Pancreas (tissue), 10 donors: Measurements from ENCODE around the gene LCN2. TPM values are rescaled to one million over a fixed set of nuclear protein-coding genes. Genes with fewer than 3 reads are reported as not detected.

Experiments used
- ATAC-seq, 4 donors: fragments of 200-7000 bp; cut with Tn5 transposase; one replicate each; pipeline versions ENCODE4 v1.8.0 to v1.9.1; 2020; ENCODE audit warnings: mild to moderate bottlenecking in 4 of 4, moderate library complexity in 4 of 4
- DNase-seq, 6 donors: peaks; one replicate each; pipeline ENCODE4 v3.0.0-alpha.2; 2020
- FAIRE-seq: peaks from 2 replicates; lab custom pipeline; 2012; peaks lifted over from hg19 to GRCh38; lab: Jason Lieb, UNC
- H3K27ac ChIP-seq, 4 donors: fragments of 200-600 bp; sonication (generic); 1 replicate in 3 of 4; 2 replicates in 1 of 4; pipeline versions ENCODE4 v1.5.0 to v1.8.0; 2020
- H3K27me3 ChIP-seq, 4 donors: fragments of 200-600 bp; one replicate each; pipeline ENCODE4 v1.8.0; 2021
- H3K36me3 ChIP-seq, 3 donors: fragments of 200-600 bp; sonication (generic) in 1 of 3; one replicate each; pipeline versions ENCODE4 v1.5.0 to v1.8.0; 2020 to 2021
- H3K4me1 ChIP-seq, 3 donors: fragments of 200-600 bp; one replicate each; pipeline ENCODE4 v1.8.0; 2021
- H3K4me3 ChIP-seq, 4 donors: fragments of 200-600 bp; sonication (generic) in 2 of 4; one replicate each; pipeline versions ENCODE4 v1.5.0 to v1.8.0; 2020 to 2021
- H3K9me3 ChIP-seq, 4 donors: fragments of 200-600 bp; one replicate each; pipeline ENCODE4 v1.8.0; 2021
- CTCF ChIP-seq, 4 donors: fragments of 200-600 bp; sonication (generic) in 3 of 4; IDR thresholded peaks; one replicate each; pipeline versions ENCODE4 v1.5.0 to v1.8.0; 2021; ENCODE audit warnings: antibody characterized with exemption in 4 of 4
- WGBS, 2 donors: extraction: QIAGEN DNeasy Blood & Tissue Kit; methylation state at CpG; one replicate each; pipeline ENCODE4 v1.1.7; 2013; 5-methylcytosine and 5-hydroxymethylcytosine counted together
- intact Hi-C, 3 donors: fragments of 100-400 bp; cut with DNase I; formaldehyde crosslinking; loops; one replicate each; pipeline versions ENCODE4 v1.11.1 to v1.14.2; 2022
- polyA plus RNA-seq, 2 donors: library from polyadenylated mRNA; stranded (reverse); fragments of 200-250 nt; gene quantifications; one replicate each; pipeline ENCODE4 v1.2.3, GENCODE V29; 2013
- total RNA-seq, 6 donors: library from RNA; stranded (reverse); fragmentation: NEBNext Ultra II Directional in 4 of 6; extraction: Animal tissue kit (Norgen Biotek cat#: 25700) in 4 of 6; gene quantifications; one replicate each; pipeline versions ENCODE4 v1.2.1 to v1.2.4, GENCODE V29; 2021 to 2023
- donor health status: healthy with polysubstance abuse.
- donor health status: DM: no; HTN: no; CAD: no; lungs with moderate emphysema.
- donor health status: DM: no; HTN: no; CAD: no.
- donor health status: control.
- donor health status: control.
- donor health status: Bipolar disorder and iron deficiency.
- donor health status: DM: yes; HTN: yes; CAD: no.
- donor health status: DM: no; HTN: no; CAD: no.
- donor health status: DM: no; HTN: no; CAD: no.
- donor health status: DM: yes; HTN: yes; CAD: no.

The LCN2 gene
- total and polyA plus RNA-seq, 8 donors = 6.3 to 158 (median 49.5) TPM

- intact Hi-C loops = no loop called here
- 72 to 85% methylated on average over 7 of the region's 7 CpGs for WGBS, 2 donors
- Histone ChIP-seq H3K36me3 (no peaks in the 10 kb centered on the region), H3K27me3 (no peaks in the 10 kb centered on the region), H3K4me1 (peaks cover 0 to 3% (median 0%) of the 10 kb centered on the region in 3 donors), H3K9me3 (no peaks in the 10 kb centered on the region), H3K27ac (no peak overlapping the region), H3K4me3 (no peak overlapping the region)
- DNase-seq (peak in 3 of 6 donors; percentile 5 to 23 (median 15)), FAIRE-seq (no peak), ATAC-seq (no peak)
- no peak for TF ChIP-seq CTCF (IDR thresholded peaks at IDR 0.05)
Observed at GRCh38 chr9:128155736-128156500, 6.7 kb downstream of the LCN2 start.

DNA sequence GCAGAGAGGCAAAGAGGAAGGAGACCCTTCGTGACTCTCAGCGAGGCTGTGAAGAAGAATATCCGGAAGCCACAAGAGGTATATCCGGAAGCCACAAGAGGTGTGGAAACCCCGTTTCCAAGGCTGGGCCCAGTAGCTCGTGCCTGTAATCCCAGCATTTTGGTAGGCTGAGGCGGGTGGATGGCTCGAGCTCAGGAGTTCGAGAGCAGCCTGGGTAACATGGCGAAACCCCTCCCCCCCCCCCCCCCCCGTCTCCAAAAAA, 10.2 kb downstream of the LCN2 start:
- WGBS, 2 donors = 56% methylated on average over 11 of the region's 11 CpGs
- peaks cover 0 to 13% (median 3%) of the 10 kb centered on the region in 3 donors for H3K4me1 ChIP-seq
- no peaks in the 10 kb centered on the region for H3K9me3 ChIP-seq
- H3K36me3 ChIP-seq = no peaks in the 10 kb centered on the region
- ATAC-seq (no peak), FAIRE-seq (no peak), DNase-seq (no peak)
- TF ChIP-seq CTCF (IDR thresholded peaks at IDR 0.05) = no peak
- peak overlapping the region in 3 of 4 donors; percentile 23 to 66 (median 59) for H3K27ac ChIP-seq
- intact Hi-C loops = no loop called here
- peak overlapping the region in 2 of 4 donors; percentile 63 to 77 for H3K4me3 ChIP-seq
- no peaks in the 10 kb centered on the region for H3K27me3 ChIP-seq

- DNase-seq (peak; percentile 92 to 98 (median 96)), FAIRE-seq (no peak), ATAC-seq (peak; percentile 90 to 94 (median 93))
- TF ChIP-seq CTCF (IDR thresholded peaks at IDR 0.05) = no peak
- Histone ChIP-seq H3K36me3 (peaks cover 0 to 5% (median 0%) of the 10 kb centered on the region in 3 donors), H3K9me3 (no peaks in the 10 kb centered on the region), H3K27ac (peak within 1 kb of the TSS in 3 of 4 donors; percentile 23 to 66 (median 59)), H3K27me3 (no peaks in the 10 kb centered on the region), H3K4me3 (peak within 1 kb of the TSS; percentile 45 to 77 (median 65)), H3K4me1 (peaks cover 0 to 13% (median 3%) of the 10 kb centered on the region in 3 donors)
- 0 to 1% methylated on average over 60 to 76 of the region's 77 CpGs for WGBS, 2 donors
- intact Hi-C loops = no loop called here
Observed at GRCh38 chr9:128159784-128160602, 10.7 kb downstream of the LCN2 start, which contains the start of gene BBLN. TSS of gene BBLN (plus strand) at chr9:128160265. CDS start at chr9:128160408, 143 bp downstream.

DNA sequence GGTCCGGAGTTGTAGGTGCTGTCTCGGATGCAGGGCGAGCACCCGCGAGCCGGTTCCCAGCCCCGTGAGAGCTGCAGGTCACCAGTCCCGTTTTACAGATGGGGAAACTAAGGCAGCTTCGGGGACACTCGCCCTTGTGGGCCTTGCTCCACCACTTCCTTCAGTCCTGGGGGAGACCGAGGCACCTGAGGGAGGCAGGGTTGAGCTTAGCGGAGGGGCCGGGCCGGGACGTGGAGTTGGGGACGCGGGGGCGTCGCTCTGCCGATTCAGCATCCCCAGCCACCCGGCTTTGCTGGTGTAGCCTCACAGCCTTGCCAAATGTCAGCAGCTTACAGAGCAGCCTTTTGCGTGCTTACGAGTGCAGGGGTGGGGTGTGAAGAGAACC, 11.3 kb downstream of the LCN2 start:
- Histone ChIP-seq H3K9me3 (no peaks in the 10 kb centered on the region), H3K4me3 (peak overlapping the region; percentile 45 to 77 (median 65)), H3K36me3 (peaks cover 0 to 9% (median 0%) of the 10 kb centered on the region in 3 donors), H3K27ac (no peak overlapping the region), H3K4me1 (peaks cover 0 to 13% (median 3%) of the 10 kb centered on the region in 3 donors), H3K27me3 (no peaks in the 10 kb centered on the region)
- DNase-seq = peak in 1 of 6 donors; percentile 29
- WGBS, 2 donors = 0 to 1% methylated on average over 17 to 23 of the region's 23 CpGs
- FAIRE-seq = no peak
- intact Hi-C loops = no loop called here
- no peak for TF ChIP-seq CTCF (IDR thresholded peaks at IDR 0.05)
- ATAC-seq = peak; percentile 2 to 6 (median 4)
